Placental epithelial cell (primary cell): ENCODE data around the gene RPS13. TPM values are rescaled to one million over a fixed set of nuclear protein-coding genes. Genes with fewer than 3 reads are reported as not detected.

Experiments used
- small RNA-seq: library from RNA; depleted of rRNA; stranded (forward); fragments of <200 nt; gene quantifications from one replicate; pipeline ENCODE3, GENCODE V24; 2012
- total RNA-seq: library from RNA; depleted of rRNA; stranded (reverse); fragments of >200 nt; gene quantifications from 2 replicates; pipeline ENCODE4 v1.2.3, GENCODE V29; 2012

The RPS13 gene
- total RNA-seq, result 667 and 970 TPM in 2 replicates

DNA sequence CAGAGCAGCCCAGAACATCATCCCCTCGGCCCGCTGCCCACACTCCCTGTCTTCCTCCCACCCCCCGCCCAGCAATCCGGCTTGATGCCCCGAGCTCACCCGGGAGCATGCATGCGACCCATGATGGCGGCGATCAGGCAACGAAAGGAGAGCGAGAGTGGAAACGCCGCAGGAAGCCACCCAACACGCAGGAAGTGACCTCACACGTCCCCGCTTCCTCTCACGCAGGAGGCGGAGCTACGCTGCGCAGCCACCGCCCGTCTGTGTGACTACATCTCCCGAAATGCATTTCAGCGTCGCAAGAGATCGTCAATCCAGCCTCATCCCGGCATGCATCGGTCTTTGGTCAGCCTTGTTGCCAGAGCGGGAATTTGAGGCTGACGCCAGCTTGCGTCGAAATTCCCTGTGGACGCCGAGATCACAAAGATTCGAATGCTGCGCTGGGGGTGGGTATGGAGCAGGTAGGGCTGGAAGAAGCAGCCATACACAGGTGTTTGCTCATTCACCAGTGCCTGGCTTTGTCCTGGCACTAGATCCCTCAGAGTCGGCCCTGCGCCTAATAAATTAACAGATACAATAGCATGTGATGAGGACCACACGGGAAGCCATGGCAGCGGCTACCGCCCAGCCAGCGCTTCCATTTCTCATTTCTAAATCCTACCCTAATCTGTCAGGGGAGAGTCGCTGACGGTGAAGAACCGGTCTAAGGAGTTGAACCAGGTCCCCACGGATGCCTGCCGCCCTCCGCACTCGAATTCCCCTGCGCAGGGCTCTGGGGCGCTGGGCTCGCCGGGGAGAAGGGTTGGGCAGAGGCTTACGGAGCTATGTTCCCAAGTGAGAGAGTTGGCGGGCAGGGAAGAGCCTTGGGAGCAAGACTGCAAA lies at the start of gene RPS13:
Gene RPS13, minus strand, starts transcription at position 148 of the 882 bp plus-strand sequence. Its CDS starts 26 bp downstream, at position 122.

Small RNA genes within 50 kb of the gene (small RNA-seq; reads per million reads assigned to genes)
- gene RNU6-593P (not detected), gene SNORD14A (835 reads per million, percentile 99 among the genes with 10 or more reads in this experiment), gene SNORD14B (not detected)

Other genes starting within 250 kb of the RPS13 start
- 80.9 and 122 TPM in 2 replicates for gene PLEKHA7, start 63.3 kb downstream of the RPS13 start, total RNA-seq
- 51.8 and 68.5 TPM in 2 replicates for gene PIK3C2A, start 130.3 kb upstream of the RPS13 start, total RNA-seq
- 48.8 and 66.7 TPM in 2 replicates for gene NUCB2, start 199.1 kb upstream of the RPS13 start, total RNA-seq